ENCODE measurements around the gene FGFBP1.

Gene FGFBP1

GRCh38 chr4:15951781-15952180 lies 13.2 kb upstream of the FGFBP1 start:
- TF ChIP-seq ZFP30 (CRISPR knock-in tag; IDR thresholded peaks at IDR 0.05) (no peak), ZNF70 (CRISPR knock-in tag; IDR thresholded peaks at IDR 0.05) (no peak), ISL1 (CRISPR knock-in tag; IDR thresholded peaks at IDR 0.05) (no peak), TSHZ2 (CRISPR knock-in tag; IDR thresholded peaks at IDR 0.05) (no peak), ZNF565 (CRISPR knock-in tag; conservative IDR thresholded peaks at IDR 0.05; ENCODE audit: low read depth) (no peak), TOX (CRISPR knock-in tag; IDR thresholded peaks at IDR 0.05; ENCODE audit: borderline replicate concordance) (no peak), GLIS3 (CRISPR knock-in tag; IDR thresholded peaks at IDR 0.05) (no peak), TCF4 (CRISPR knock-in tag; IDR thresholded peaks at IDR 0.05; ENCODE audit: borderline replicate concordance) (no peak), CSRNP3 (CRISPR knock-in tag; IDR thresholded peaks at IDR 0.05) (no peak), ZNF8 (CRISPR knock-in tag; IDR thresholded peaks at IDR 0.05) (no peak), RARB (CRISPR knock-in tag; IDR thresholded peaks at IDR 0.05) (no peak), ESRRG (CRISPR knock-in tag; IDR thresholded peaks at IDR 0.05) (no peak), SNAI2 (CRISPR knock-in tag; IDR thresholded peaks at IDR 0.05) (no peak), POU6F1 (CRISPR knock-in tag; IDR thresholded peaks at IDR 0.05; ENCODE audit: borderline replicate concordance, low read depth) (no peak), BACH2 (CRISPR knock-in tag; IDR thresholded peaks at IDR 0.05; ENCODE audit: borderline replicate concordance) (no peak), ARNTL (CRISPR knock-in tag; IDR thresholded peaks at IDR 0.05; ENCODE audit: borderline replicate concordance, low read depth) (no peak)
- no peak for ATAC-seq

GRCh38 chr4:15948826-15949225 lies 10.3 kb upstream of the FGFBP1 start:
- ATAC-seq, result no peak

GRCh38 chr4:15947684-15948083 lies 9.1 kb upstream of the FGFBP1 start:
- TF ChIP-seq CSRNP3 (CRISPR knock-in tag; IDR thresholded peaks at IDR 0.05) (no peak), ZFP3 (CRISPR knock-in tag; IDR thresholded peaks at IDR 0.05) (no peak), TCF4 (CRISPR knock-in tag; IDR thresholded peaks at IDR 0.05; ENCODE audit: borderline replicate concordance) (no peak), ARNTL (CRISPR knock-in tag; IDR thresholded peaks at IDR 0.05; ENCODE audit: borderline replicate concordance, low read depth) (no peak), ISL1 (CRISPR knock-in tag; IDR thresholded peaks at IDR 0.05) (no peak), ZC3H10 (CRISPR knock-in tag; IDR thresholded peaks at IDR 0.05) (no peak), BACH2 (CRISPR knock-in tag; IDR thresholded peaks at IDR 0.05; ENCODE audit: borderline replicate concordance) (no peak), RARB (CRISPR knock-in tag; IDR thresholded peaks at IDR 0.05) (no peak), CSDC2 (CRISPR knock-in tag; IDR thresholded peaks at IDR 0.05) (no peak), ZNF565 (CRISPR knock-in tag; conservative IDR thresholded peaks at IDR 0.05; ENCODE audit: low read depth) (no peak), ESRRG (CRISPR knock-in tag; IDR thresholded peaks at IDR 0.05) (no peak), PPARA (CRISPR knock-in tag; IDR thresholded peaks at IDR 0.05; ENCODE audit: borderline replicate concordance) (no peak), OSR1 (CRISPR knock-in tag; IDR thresholded peaks at IDR 0.05) (no peak), ZFP30 (CRISPR knock-in tag; IDR thresholded peaks at IDR 0.05) (no peak), CREB5 (CRISPR knock-in tag; IDR thresholded peaks at IDR 0.05; ENCODE audit: low read depth) (no peak)
- ATAC-seq, result no peak

More at GRCh38 chr4:15948826-15949225, 10.3 kb upstream of the FGFBP1 start:
- no peak for TF ChIP-seq ZFP3 (CRISPR knock-in tag; IDR thresholded peaks at IDR 0.05)
- TF ChIP-seq TOX (CRISPR knock-in tag; IDR thresholded peaks at IDR 0.05; ENCODE audit: borderline replicate concordance), result no peak
- no peak for TF ChIP-seq ARNTL (CRISPR knock-in tag; IDR thresholded peaks at IDR 0.05; ENCODE audit: borderline replicate concordance, low read depth)
- TF ChIP-seq TCF4 (CRISPR knock-in tag; IDR thresholded peaks at IDR 0.05; ENCODE audit: borderline replicate concordance), result no peak
- no peak for TF ChIP-seq ZNF8 (CRISPR knock-in tag; IDR thresholded peaks at IDR 0.05)
- TF ChIP-seq ZC3H10 (CRISPR knock-in tag; IDR thresholded peaks at IDR 0.05), result no peak
- TF ChIP-seq GLIS3 (CRISPR knock-in tag; IDR thresholded peaks at IDR 0.05), result no peak
- TF ChIP-seq ZFP30 (CRISPR knock-in tag; IDR thresholded peaks at IDR 0.05), result no peak
- no peak for TF ChIP-seq BACH2 (CRISPR knock-in tag; IDR thresholded peaks at IDR 0.05; ENCODE audit: borderline replicate concordance)
- no peak for TF ChIP-seq ZNF565 (CRISPR knock-in tag; conservative IDR thresholded peaks at IDR 0.05; ENCODE audit: low read depth)
- TF ChIP-seq PPARA (CRISPR knock-in tag; IDR thresholded peaks at IDR 0.05; ENCODE audit: borderline replicate concordance), result no peak

Measured in SK-N-SH treated with all-trans-retinoic acid at 6 μM for 48 hours (cell line).